Stimulated activated CD8-positive, alpha-beta memory T cell treated with anti-CD3 and anti-CD28 coated beads, Interleukin-4, amount 100 ng/mL, for 1 hour (primary cell): ENCODE results near the gene COMMD8.
A peak's percentile ranks its signal among the peaks of the same experiment; 100 is the strongest.
"Not testable (repeated sequence)": the region's sequence is repeated elsewhere in the genome, so short reads cannot be mapped to it uniquely, and the experiment has no call there.

Experiments used
- DNase-seq, 2 donors: peaks; one replicate each; pipeline ENCODE4 v3.0.0-alpha.2; 2020; ENCODE audit warnings: low read depth in 2 of 2, low spot score in 1 of 2

The COMMD8 gene

GRCh38 chr4:47463235-47463956, at the start of gene COMMD8:
Gene COMMD8, minus strand, starts transcription at chr4:47463702. Its CDS starts 51 bp downstream, at chr4:47463651.
- DNase-seq, result peak; percentile 94 to 96

GRCh38 chr4:47510506-47511143, 47.1 kb upstream of the COMMD8 start:
- DNase-seq, result no peak

- DNase-seq, result no peak
Observed at GRCh38 chr4:47505666-47506065, 42.2 kb upstream of the COMMD8 start.

GRCh38 chr4:47505147-47505546, 41.6 kb upstream of the COMMD8 start:
- no peak for DNase-seq

GRCh38 chr4:47500776-47501175, 37.3 kb upstream of the COMMD8 start:
- DNase-seq, result no peak

- DNase-seq, result no peak
Observed at GRCh38 chr4:47499700-47500099, 36.2 kb upstream of the COMMD8 start.

- DNase-seq, result no peak
Observed at GRCh38 chr4:47498899-47499298, 35.4 kb upstream of the COMMD8 start.

GRCh38 chr4:47494124-47494430, 30.6 kb upstream of the COMMD8 start:
- DNase-seq, result no peak

GRCh38 chr4:47493238-47494123, 30.0 kb upstream of the COMMD8 start:
- DNase-seq, result no peak

- DNase-seq, result no peak
Observed at GRCh38 chr4:47490550-47490949, 27.0 kb upstream of the COMMD8 start.

- no peak for DNase-seq
Observed at GRCh38 chr4:47488706-47489105, 25.2 kb upstream of the COMMD8 start.

- not testable (repeated sequence) for DNase-seq
Observed at GRCh38 chr4:47486727-47487126, 23.2 kb upstream of the COMMD8 start.

- DNase-seq, result no peak
Observed at GRCh38 chr4:47486231-47486673, 22.8 kb upstream of the COMMD8 start.

GRCh38 chr4:47485768-47486167, 22.3 kb upstream of the COMMD8 start:
- no peak for DNase-seq

- peak; percentile 43 to 46 for DNase-seq
Observed at GRCh38 chr4:47485047-47485692, 21.7 kb upstream of the COMMD8 start, which contains the start of gene ATP10D. Gene ATP10D, plus strand, starts transcription at chr4:47485275. Its CDS starts 27,266 bp downstream, at chr4:47512541.

- DNase-seq, result no peak
Observed at GRCh38 chr4:47484168-47484567, 20.7 kb upstream of the COMMD8 start.

- DNase-seq, result no peak
Observed at GRCh38 chr4:47483745-47484144, 20.2 kb upstream of the COMMD8 start.

GRCh38 chr4:47482326-47482725, 18.8 kb upstream of the COMMD8 start:
- no peak for DNase-seq

- no peak for DNase-seq
Observed at GRCh38 chr4:47478804-47479203, 15.3 kb upstream of the COMMD8 start.

- DNase-seq, result no peak
Observed at GRCh38 chr4:47475411-47475810, 11.9 kb upstream of the COMMD8 start.

GRCh38 chr4:47474799-47475198, 11.3 kb upstream of the COMMD8 start:
- no peak for DNase-seq
